ENCODE measurements around the gene CLCA4. TPM values are rescaled to one million over a fixed set of nuclear protein-coding genes. Genes with fewer than 3 reads are reported as not detected.

The CLCA4 gene
- total and polyA plus RNA-seq, 2 experiments from 2014 or later, result not detected

- ATAC-seq (no peak), DNase-seq (ENCODE audit: low spot score) (no peak)
- Mint-ChIP-seq H3K27ac (no peak overlapping the region), H3K27me3 (ENCODE audit: insufficient read depth, low read depth, poor library complexity) (peaks cover 2% of the 10 kb centered on the region), H3K9me3 (peaks cover 6% of the 10 kb centered on the region), H3K4me3 (no peak overlapping the region), H3K4me1 (peaks cover 36% of the 10 kb centered on the region), H3K36me3 (ENCODE audit: low read depth) (no peaks in the 10 kb centered on the region; the same call in 2 of the 3 replicates)
- no peaks in the 10 kb centered on the region for H3K27me3 ChIP-seq (ENCODE audit: insufficient read depth)
- H4K20me1 ChIP-seq (replicated peaks; ENCODE audit: insufficient read depth), result no peaks in the 10 kb centered on the region
- H3K4me3 ChIP-seq, result no peak overlapping the region
- peaks cover 13% of the 10 kb centered on the region; the same call in 1 of the 2 replicates for H3K4me1 ChIP-seq (ENCODE audit: insufficient read depth)
- no peak overlapping the region for H3K27ac ChIP-seq (ENCODE audit: low read depth)
- H2AFZ ChIP-seq, result no peak overlapping the region
- no peaks in the 10 kb centered on the region for H3K79me2 ChIP-seq (replicated peaks; ENCODE audit: insufficient read depth)
- H3K9me2 ChIP-seq (ENCODE audit: insufficient read depth), result 0 out of 2 replicates have a peak, but pooled peaks cover 2% of the 10 kb centered on the region
- H3K36me3 ChIP-seq (ENCODE audit: insufficient read depth), result no peaks in the 10 kb centered on the region
- no peak overlapping the region for H3K4me2 ChIP-seq
- no peak for TF ChIP-seq CTCF (conservative IDR thresholded peaks at IDR 0.05; ENCODE audit: low read depth in 2 of 2)
- no peak for TF ChIP-seq REST (IDR thresholded peaks at IDR 0.05; ENCODE audit: unreplicated experiment)
- no peak for TF ChIP-seq CREB1 (CRISPR knock-in tag; IDR thresholded peaks at IDR 0.05; ENCODE audit: low read depth)
- no peak for TF ChIP-seq ETS1 (IDR thresholded peaks at IDR 0.05)
- no peak for TF ChIP-seq NANOG (IDR thresholded peaks at IDR 0.05; ENCODE audit: borderline replicate concordance)
- no peak for TF ChIP-seq JUNB (IDR thresholded peaks at IDR 0.05; ENCODE audit: unreplicated experiment)
- no peak for TF ChIP-seq ZNF114 (CRISPR knock-in tag; IDR thresholded peaks at IDR 0.05)
- no peak for TF ChIP-seq ZNF331 (CRISPR knock-in tag; IDR thresholded peaks at IDR 0.05; ENCODE audit: low read depth)
- no peak for TF ChIP-seq POLR2AphosphoS5 (IDR thresholded peaks at IDR 0.05; ENCODE audit: low read depth)
- TF ChIP-seq ZNF462 (CRISPR knock-in tag; IDR thresholded peaks at IDR 0.05), result no peak
- TF ChIP-seq EZH2 (IDR thresholded peaks at IDR 0.05; ENCODE audit: low read depth, unreplicated experiment), result no peak
- no peak for TF ChIP-seq STAT1 (IDR thresholded peaks at IDR 0.05; ENCODE audit: unreplicated experiment)
- TF ChIP-seq EZH2phosphoT487 (IDR thresholded peaks at IDR 0.05; ENCODE audit: unreplicated experiment), result no peak
- H3F3A ChIP-seq (replicated peaks; ENCODE audit: low read depth), result peaks cover 4% of the 10 kb centered on the region; the same call in 1 of the 2 replicates
These were observed 41.3 kb upstream of the CLCA4 start for GRCh38 chr1:86505564-86505902.

All from GM23338 (cell line).